Fibroblast of lung (primary cell): Measurements from ENCODE around the gene TMEM14A. TPM values are rescaled to one million over a fixed set of nuclear protein-coding genes. Genes with fewer than 3 reads are reported as not detected.

ENCODE experiments used
- DNase-seq, 2 donors: peaks; one replicate each; pipeline versions ENCODE4 v3.0.0 to v3.0.0-alpha.2; 2010; ENCODE audit warnings: low read depth in 2 of 2
- H2AFZ ChIP-seq: 2 replicates; pipeline ENCODE4 v1.5.1; 2012; ENCODE audit warnings: low read length, control low read depth, inconsistent platforms
- H3K27ac ChIP-seq: 2 replicates; pipeline ENCODE4 v1.5.1; 2011; ENCODE audit warnings: low read length, control low read depth; ENCODE audit not compliant: insufficient read depth
- H3K27me3 ChIP-seq: 2 replicates; pipeline ENCODE4 v1.5.1; 2011; ENCODE audit warnings: mild to moderate bottlenecking, low read length; ENCODE audit not compliant: control insufficient read depth, insufficient read depth
- H3K36me3 ChIP-seq: 2 replicates; pipeline ENCODE4 v1.5.1; 2011; ENCODE audit warnings: low read length; ENCODE audit not compliant: control insufficient read depth, insufficient read depth
- H3K4me1 ChIP-seq: 2 replicates; pipeline ENCODE4 v1.5.1; 2011; ENCODE audit warnings: low read length; ENCODE audit not compliant: control insufficient read depth, insufficient read depth; ENCODE audit errors: extremely low read depth
- H3K4me2 ChIP-seq: 2 replicates; pipeline ENCODE4 v1.5.1; 2011; ENCODE audit warnings: low read length, control low read depth; ENCODE audit not compliant: insufficient read depth; ENCODE audit errors: extremely low read depth
- H3K4me3 ChIP-seq, 4 experiments: fragments of 200-600 bp in 1 of 4; sonication (generic) in 1 of 4; replicated peaks in 1 of 4; 2 replicates each; pipeline ENCODE4 v1.5.1; 2011 to 2016; ENCODE audit warnings: low read length in 4 of 4, low read depth in 3 of 4, mild to moderate bottlenecking in 3 of 4, control low read depth in 2 of 4, inconsistent platforms in 1 of 4, mixed read lengths in 1 of 4; ENCODE audit not compliant: insufficient read depth in 1 of 4; ENCODE audit errors: control extremely low read depth in 1 of 4
- H3K79me2 ChIP-seq: 2 replicates; pipeline ENCODE4 v1.5.1; 2012; ENCODE audit warnings: mild to moderate bottlenecking, low read length, inconsistent platforms; ENCODE audit not compliant: control insufficient read depth, insufficient read depth
- H3K9ac ChIP-seq: 2 replicates; pipeline ENCODE4 v1.5.1; 2011; ENCODE audit warnings: mild to moderate bottlenecking, low read length, control low read depth; ENCODE audit not compliant: insufficient read depth
- H3K9me3 ChIP-seq: 2 replicates; pipeline ENCODE4 v1.5.1; 2012; ENCODE audit warnings: low read depth, low read length; ENCODE audit not compliant: control insufficient read depth, insufficient read depth
- H4K20me1 ChIP-seq: 2 replicates; pipeline ENCODE4 v1.5.1; 2011; ENCODE audit warnings: low read length; ENCODE audit not compliant: control insufficient read depth, insufficient read depth; ENCODE audit errors: extremely low read depth
- CTCF ChIP-seq, 2 donors: IDR thresholded peaks in 1 of 2; conservative IDR thresholded peaks in 1 of 2; 1 replicate in 1 of 2; 2 replicates in 1 of 2; pipeline ENCODE4 v1.5.1; 2011 to 2012; ENCODE audit warnings: low read length in 2 of 2, control low read depth in 1 of 2, inconsistent platforms in 1 of 2, low read depth in 1 of 2, mild to moderate bottlenecking in 1 of 2
- EZH2 ChIP-seq: IDR thresholded peaks from 2 replicates; pipeline ENCODE4 v1.5.1; 2012; ENCODE audit warnings: low read length, control low read depth, mild to moderate bottlenecking; ENCODE audit errors: missing control alignments
- polyA plus RNA-seq, 2 donors: library from polyadenylated mRNA; depleted of rRNA in 1 of 2; stranded (reverse) in 1 of 2; unstranded in 1 of 2; fragments of >200 nt; gene quantifications; 2 replicates each; pipeline ENCODE4 v1.2.1, GENCODE V29; 2011 to 2012; ENCODE audit warnings: missing spikeins in 1 of 2
- total RNA-seq: library from RNA; depleted of rRNA; stranded (reverse); fragments of >200 nt; gene quantifications from 2 replicates; pipeline ENCODE4 v1.2.1, GENCODE V29; 2014

The TMEM14A gene
- total and polyA plus RNA-seq, 2 donors (not counting 1 experiment from before 2014, with no cell fraction given), result 38.3 to 49.0 TPM

- no peak for TF ChIP-seq CTCF (conservative IDR thresholded peaks at IDR 0.05 in 1 of 2, IDR thresholded peaks at IDR 0.05 in 1 of 2; ENCODE audit: low read depth in 1 of 2, low read length in 2 of 2)
- no peak for TF ChIP-seq EZH2
- Histone ChIP-seq H3K4me2 (no peak overlapping the region), H2AFZ (no peak overlapping the region), H3K4me1 (no peaks in the 10 kb centered on the region), H3K36me3 (no peaks in the 10 kb centered on the region), H3K9ac (no peak overlapping the region), H3K27ac (no peak overlapping the region), H3K9me3 (no peaks in the 10 kb centered on the region), H4K20me1 (no peaks in the 10 kb centered on the region), H3K79me2 (no peaks in the 10 kb centered on the region), H3K27me3 (peaks cover 2% of the 10 kb centered on the region), H3K4me3 (no peak overlapping the region)
- DNase-seq, result no peak
Observed at GRCh38 chr6:52733172-52733571, 62.3 kb downstream of the TMEM14A start.

DNA sequence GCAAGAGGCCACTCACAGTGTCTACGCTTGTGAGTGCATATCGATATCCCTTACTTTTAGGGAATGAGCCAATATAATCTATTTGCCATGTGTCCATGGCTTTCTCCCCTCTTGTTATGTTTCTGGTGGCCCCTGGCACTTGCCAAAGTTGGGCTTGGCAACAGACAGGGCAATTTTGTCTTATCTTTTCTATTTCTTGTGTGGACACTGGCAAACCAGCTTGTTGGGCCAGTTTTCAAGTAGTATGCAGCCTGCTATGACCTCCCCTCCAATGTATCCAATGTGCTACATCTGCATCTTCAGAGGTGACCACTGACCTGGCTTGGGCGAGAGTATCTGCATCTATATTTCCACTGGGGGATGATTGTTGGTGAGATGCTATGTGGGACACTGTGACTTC lies 63.2 kb downstream of the TMEM14A start:
- no peak overlapping the region for H2AFZ ChIP-seq
- H3K9me3 ChIP-seq, result no peaks in the 10 kb centered on the region
- peaks cover 2% of the 10 kb centered on the region for H3K27me3 ChIP-seq
- DNase-seq, result no peak
- no peaks in the 10 kb centered on the region for H3K4me1 ChIP-seq
- no peak overlapping the region for H3K4me3 ChIP-seq
- H3K4me2 ChIP-seq, result no peak overlapping the region
- no peak overlapping the region for H3K9ac ChIP-seq
- no peaks in the 10 kb centered on the region for H3K36me3 ChIP-seq
- no peaks in the 10 kb centered on the region for H4K20me1 ChIP-seq
- no peak overlapping the region for H3K27ac ChIP-seq
- H3K79me2 ChIP-seq, result no peaks in the 10 kb centered on the region
- TF ChIP-seq CTCF (conservative IDR thresholded peaks at IDR 0.05 in 1 of 2, IDR thresholded peaks at IDR 0.05 in 1 of 2; ENCODE audit: low read depth in 1 of 2, low read length in 2 of 2) (no peak), EZH2 (no peak)

- Histone ChIP-seq H3K79me2 (no peaks in the 10 kb centered on the region), H3K4me3 (no peak overlapping the region), H4K20me1 (no peaks in the 10 kb centered on the region), H3K27ac (no peak overlapping the region), H3K4me2 (no peak overlapping the region), H3K27me3 (peaks cover 2% of the 10 kb centered on the region), H3K4me1 (no peaks in the 10 kb centered on the region), H3K36me3 (no peaks in the 10 kb centered on the region), H3K9me3 (no peaks in the 10 kb centered on the region), H2AFZ (no peak overlapping the region), H3K9ac (no peak overlapping the region)
- TF ChIP-seq EZH2, result no peak
- TF ChIP-seq CTCF (conservative IDR thresholded peaks at IDR 0.05 in 1 of 2, IDR thresholded peaks at IDR 0.05 in 1 of 2; ENCODE audit: low read depth in 1 of 2, low read length in 2 of 2), result no peak
- DNase-seq, result no peak
Observed at GRCh38 chr6:52735071-52735470, 64.2 kb downstream of the TMEM14A start.
